Epithelial cell of proximal tubule (primary cell): ENCODE data around the gene CCDC34. TPM values are rescaled to one million over a fixed set of nuclear protein-coding genes. Genes with fewer than 3 reads are reported as not detected.

Experiments
- DNase-seq: peaks from one replicate; pipeline ENCODE4 v3.0.0-alpha.2; 2011; ENCODE audit warnings: low read depth
- H3K4me3 ChIP-seq: 2 replicates; pipeline ENCODE4 v1.5.1; 2011; ENCODE audit warnings: low read depth, mild to moderate bottlenecking, low read length
- total RNA-seq: library from RNA; depleted of rRNA; stranded (reverse); fragments of >200 nt; gene quantifications from 2 replicates; pipeline ENCODE4 v1.2.3, GENCODE V29; 2015
- TF ChIP-seq, protein P1 (sequence below): conservative IDR thresholded peaks from 2 replicates; pipeline ENCODE4 v1.5.1; 2012; ENCODE audit warnings: low read depth, mild to moderate bottlenecking, low read length

Gene CCDC34
- total RNA-seq, 1 donor from 2014 or later, result 5.7 TPM

DNA sequence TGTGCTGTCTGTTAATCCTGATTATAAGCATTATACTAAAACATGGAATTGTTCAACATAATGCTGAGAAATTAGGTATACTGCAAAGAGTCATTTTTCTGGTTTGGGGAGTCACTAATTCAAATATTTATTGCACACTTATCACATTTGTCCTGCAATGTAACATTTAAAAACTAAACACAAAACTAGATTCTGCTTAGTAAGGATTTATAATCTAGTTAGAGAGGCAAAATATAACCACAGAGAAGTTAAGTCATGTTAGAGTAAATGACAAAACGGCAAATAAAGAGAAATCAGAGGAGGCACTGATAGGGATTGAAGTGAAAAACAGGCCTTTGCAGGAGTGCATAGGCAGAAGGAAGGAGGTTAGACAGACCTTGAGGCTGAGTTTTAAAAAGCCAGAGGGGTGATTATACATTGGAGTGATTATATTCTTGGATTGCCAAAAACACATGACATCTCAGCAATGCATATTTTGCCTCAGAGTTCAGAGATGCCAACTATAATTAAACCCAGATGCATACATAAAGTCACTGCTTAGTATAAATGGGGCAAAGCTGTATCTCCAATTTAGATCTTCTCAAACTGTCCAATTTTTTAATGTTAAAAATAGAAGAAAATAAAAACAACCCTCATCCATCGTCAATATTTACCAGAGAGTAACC lies 49.7 kb downstream of the CCDC34 start:
- no peak overlapping the region for H3K4me3 ChIP-seq
- no peak for DNase-seq
- TF ChIP-seq, protein P1, sequence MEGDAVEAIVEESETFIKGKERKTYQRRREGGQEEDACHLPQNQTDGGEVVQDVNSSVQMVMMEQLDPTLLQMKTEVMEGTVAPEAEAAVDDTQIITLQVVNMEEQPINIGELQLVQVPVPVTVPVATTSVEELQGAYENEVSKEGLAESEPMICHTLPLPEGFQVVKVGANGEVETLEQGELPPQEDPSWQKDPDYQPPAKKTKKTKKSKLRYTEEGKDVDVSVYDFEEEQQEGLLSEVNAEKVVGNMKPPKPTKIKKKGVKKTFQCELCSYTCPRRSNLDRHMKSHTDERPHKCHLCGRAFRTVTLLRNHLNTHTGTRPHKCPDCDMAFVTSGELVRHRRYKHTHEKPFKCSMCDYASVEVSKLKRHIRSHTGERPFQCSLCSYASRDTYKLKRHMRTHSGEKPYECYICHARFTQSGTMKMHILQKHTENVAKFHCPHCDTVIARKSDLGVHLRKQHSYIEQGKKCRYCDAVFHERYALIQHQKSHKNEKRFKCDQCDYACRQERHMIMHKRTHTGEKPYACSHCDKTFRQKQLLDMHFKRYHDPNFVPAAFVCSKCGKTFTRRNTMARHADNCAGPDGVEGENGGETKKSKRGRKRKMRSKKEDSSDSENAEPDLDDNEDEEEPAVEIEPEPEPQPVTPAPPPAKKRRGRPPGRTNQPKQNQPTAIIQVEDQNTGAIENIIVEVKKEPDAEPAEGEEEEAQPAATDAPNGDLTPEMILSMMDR, result no peak

DNA sequence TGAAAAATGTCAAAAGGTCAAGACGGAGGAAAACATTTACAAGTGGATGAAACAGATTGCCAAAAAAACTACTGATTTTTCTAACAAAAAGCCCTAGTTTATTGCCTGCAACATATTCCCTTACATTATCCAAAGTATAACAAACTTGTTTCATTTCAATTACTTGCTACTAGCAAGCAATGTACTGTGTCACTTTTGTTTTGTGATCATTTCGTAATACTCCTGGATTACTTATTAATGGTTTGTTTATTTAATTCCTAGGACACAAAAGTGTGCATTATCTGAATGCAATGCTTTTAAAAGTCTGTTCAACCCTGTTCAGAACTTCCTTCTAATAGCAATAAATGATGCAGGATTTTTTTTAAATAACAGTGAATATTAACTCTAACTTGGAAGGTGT lies 50.9 kb downstream of the CCDC34 start:
- no peak overlapping the region for H3K4me3 ChIP-seq
- TF ChIP-seq, protein P1, result no peak
- DNase-seq, result peak; percentile 41

DNA sequence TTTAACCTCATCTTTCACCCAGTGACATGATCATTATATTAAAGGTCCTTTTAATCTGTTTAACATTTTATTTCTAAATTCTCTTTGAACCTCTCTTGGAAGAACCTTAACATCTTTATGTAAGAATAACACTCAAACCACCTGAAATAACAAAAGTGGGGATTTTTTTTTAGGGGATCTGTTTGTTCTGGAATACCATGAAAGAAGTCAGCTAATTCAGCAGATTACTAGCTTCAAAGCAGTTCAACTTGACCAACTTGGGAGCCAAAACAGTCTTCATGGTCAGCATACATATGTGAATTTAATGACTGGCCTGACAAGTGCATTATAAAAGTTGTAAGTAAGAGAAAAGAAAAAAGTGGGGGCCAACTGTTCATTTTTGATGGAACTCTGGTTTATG lies 52.3 kb downstream of the CCDC34 start:
- DNase-seq, result no peak
- TF ChIP-seq, protein P1, result no peak
- H3K4me3 ChIP-seq, result no peak overlapping the region

DNA sequence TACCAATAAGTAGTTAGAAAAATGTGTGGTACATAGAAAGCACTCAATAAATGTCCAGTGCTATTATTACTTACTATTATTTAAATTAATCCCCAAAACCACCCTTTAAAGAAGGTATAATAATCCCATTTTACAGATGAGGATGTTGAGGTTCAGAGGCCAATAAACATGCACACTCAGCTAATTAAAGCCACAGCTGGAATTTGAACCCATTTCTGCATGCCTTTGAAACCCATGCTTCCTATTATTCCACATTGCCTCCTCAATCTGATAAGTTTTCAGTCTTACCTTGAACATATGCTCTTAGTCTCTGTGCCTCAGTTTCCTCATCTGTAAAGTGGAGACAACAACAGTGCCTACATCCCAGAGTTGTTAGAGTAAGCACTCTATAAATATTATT lies 52.8 kb downstream of the CCDC34 start:
- TF ChIP-seq, protein P1, result no peak
- no peak overlapping the region for H3K4me3 ChIP-seq
- no peak for DNase-seq

DNA sequence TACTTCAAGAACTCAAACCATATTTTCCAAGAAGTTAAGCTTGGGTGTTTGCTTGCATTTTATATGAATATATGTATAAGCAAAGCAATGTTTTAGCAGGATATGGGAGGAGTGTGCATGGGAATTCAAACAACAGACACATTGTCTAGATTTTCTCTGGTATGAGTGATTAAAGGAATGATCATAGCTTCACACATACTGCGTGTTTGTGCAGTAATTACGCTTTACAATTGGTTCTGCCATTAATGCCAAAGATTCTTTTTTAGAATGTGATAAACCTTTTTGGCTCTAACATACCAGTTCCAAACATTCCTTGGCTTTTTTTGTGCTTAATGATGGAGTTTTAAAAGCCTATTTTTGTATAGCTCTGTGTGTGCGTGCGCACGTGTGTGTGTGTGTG lies 54.0 kb downstream of the CCDC34 start:
- DNase-seq, result no peak
- TF ChIP-seq, protein P1, result no peak
- H3K4me3 ChIP-seq, result no peak overlapping the region

DNA sequence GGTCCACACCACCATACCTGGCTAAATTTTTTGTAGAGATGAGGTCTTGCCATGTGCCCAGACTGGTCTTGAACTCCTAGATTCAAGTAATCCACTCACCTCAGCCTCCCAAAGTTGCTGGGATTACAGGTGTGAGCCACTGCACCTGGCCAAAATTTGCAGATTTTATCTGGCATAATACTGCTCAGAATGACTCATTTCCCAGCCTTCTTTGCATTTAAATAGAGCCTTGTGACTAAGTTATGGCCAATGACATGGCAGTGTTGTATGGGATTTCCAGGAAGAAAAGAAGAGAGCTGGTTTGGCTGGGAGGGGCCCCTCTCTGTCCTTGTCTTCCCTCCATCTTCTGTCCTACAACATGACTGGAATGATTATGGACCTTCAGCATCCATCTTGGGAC lies 55.8 kb downstream of the CCDC34 start:
- DNase-seq, result no peak
- no peak overlapping the region for H3K4me3 ChIP-seq
- TF ChIP-seq, protein P1, result no peak

DNA sequence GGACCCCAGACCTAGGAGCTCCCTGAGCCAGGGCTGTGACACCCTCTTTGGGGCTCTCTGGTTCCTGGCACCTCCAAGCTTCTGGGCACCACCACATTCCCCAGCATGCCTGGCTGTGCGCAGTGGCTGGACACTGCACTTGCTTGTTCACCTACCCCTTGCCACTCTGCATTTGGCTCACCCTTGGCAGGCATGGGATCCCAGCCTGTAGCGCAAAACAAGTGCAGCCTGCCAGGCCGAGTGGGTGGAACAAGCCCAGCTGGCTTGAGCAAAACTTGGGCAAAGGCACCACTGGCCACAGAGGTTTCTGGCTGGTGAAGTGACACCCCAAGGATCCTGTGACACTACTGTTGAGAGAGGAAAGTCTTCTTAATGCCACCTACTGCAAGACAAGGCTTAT lies 57.3 kb downstream of the CCDC34 start:
- TF ChIP-seq, protein P1, result no peak
- DNase-seq, result no peak
- no peak overlapping the region for H3K4me3 ChIP-seq
